Activated B cell treated with CpG ODN at 0.5 μM for 24 hours (primary cell): ENCODE measurements around the gene ADAM33. TPM values are rescaled to one million over a fixed set of nuclear protein-coding genes. Genes with fewer than 3 reads are reported as not detected.

Experiments
- ATAC-seq: fragments of 200-7000 bp; cut with Tn5 transposase; one replicate; pipeline ENCODE4 v1.10.0; 2021; ENCODE audit warnings: low read depth, mild to moderate bottlenecking, moderate library complexity
- CTCF ChIA-PET: fragments of 350-600 bp; sonication (Branson Sonifier 250); formaldehyde crosslinking; loops from one replicate; lab custom pipeline; 2021; ENCODE audit warnings: antibody characterized with exemption; lab: Charles Lee
- POLR2A ChIA-PET: fragments of 350-600 bp; sonication (Branson Sonifier 250); formaldehyde crosslinking; loops from one replicate; lab custom pipeline; 2021; ENCODE audit warnings: antibody characterized with exemption; lab: Charles Lee
- DNase-seq: peaks from one replicate; pipeline ENCODE4 v3.0.0; 2022
- H3K27ac Mint-ChIP-seq: one replicate; pipeline ENCODE4 v1.8.0; 2020; ENCODE audit warnings: mixed read lengths
- H3K27me3 Mint-ChIP-seq: one replicate; pipeline ENCODE4 v1.8.0; 2021; ENCODE audit warnings: mixed read lengths
- H3K36me3 Mint-ChIP-seq: one replicate; pipeline ENCODE4 v1.8.0; 2021; ENCODE audit warnings: low read depth, mixed read lengths
- H3K4me1 Mint-ChIP-seq: one replicate; pipeline ENCODE4 v1.8.0; 2021; ENCODE audit warnings: mixed read lengths
- H3K4me3 Mint-ChIP-seq: one replicate; pipeline ENCODE4 v1.8.0; 2020; ENCODE audit warnings: mild to moderate bottlenecking, mixed read lengths
- H3K9me3 Mint-ChIP-seq: one replicate; pipeline ENCODE4 v1.8.0; 2020; ENCODE audit warnings: mixed read lengths
- CTCF ChIP-seq: fragments of 200-600 bp; IDR thresholded peaks from one replicate; pipeline ENCODE4 v1.8.0; 2022; ENCODE audit warnings: antibody characterized with exemption, mild to moderate bottlenecking
- intact Hi-C: fragments of 100-400 bp; cut with micrococcal nuclease; formaldehyde crosslinking; loops from one replicate; pipeline ENCODE4 v1.15.1; 2024
- total RNA-seq: library from RNA; stranded (reverse); gene quantifications from 2 replicates; pipeline ENCODE4 v1.2.3, GENCODE V29; 2022

Gene ADAM33
- total RNA-seq, 1 donor from 2014 or later = not detected

GRCh38 chr20:3728876-3729275 lies 47.1 kb upstream of the ADAM33 start:
- Mint-ChIP-seq H3K27me3 (peaks cover 57% of the 10 kb centered on the region), H3K27ac (no peak overlapping the region), H3K4me1 (no peaks in the 10 kb centered on the region), H3K4me3 (no peak overlapping the region), H3K9me3 (no peaks in the 10 kb centered on the region), H3K36me3 (no peaks in the 10 kb centered on the region)
- TF ChIP-seq CTCF = no peak
- intact Hi-C loops = no loop called here
- POLR2A ChIA-PET = no interaction called here
- ATAC-seq = no peak
- CTCF ChIA-PET = interaction anchor here (1.6 kb wide), 1 partner anchor 18 kb away, joined by 4 read pairs; no protein-coding TSS in a partner anchor
- DNase-seq = no peak

- peaks cover 53% of the 10 kb centered on the region for H3K27me3 Mint-ChIP-seq
- DNase-seq = no peak
- H3K4me3 Mint-ChIP-seq = no peak overlapping the region
- ChIA-PET CTCF (interaction anchor here (1.6 kb wide), 1 partner anchor 18 kb away, joined by 4 read pairs; no protein-coding TSS in a partner anchor), POLR2A (no interaction called here)
- ATAC-seq = no peak
- no peak for TF ChIP-seq CTCF
- H3K27ac Mint-ChIP-seq = no peak overlapping the region
- H3K4me1 Mint-ChIP-seq = no peaks in the 10 kb centered on the region
- no peaks in the 10 kb centered on the region for H3K9me3 Mint-ChIP-seq
- intact Hi-C loops = no loop called here
- H3K36me3 Mint-ChIP-seq = no peaks in the 10 kb centered on the region
These were observed 46.5 kb upstream of the ADAM33 start for GRCh38 chr20:3728354-3728753.

GRCh38 chr20:3727401-3728021 lies 45.7 kb upstream of the ADAM33 start:
- peaks cover 46% of the 10 kb centered on the region for H3K27me3 Mint-ChIP-seq
- ChIA-PET POLR2A (no interaction called here), CTCF (no interaction called here)
- H3K4me3 Mint-ChIP-seq = no peak overlapping the region
- no peak for TF ChIP-seq CTCF
- H3K9me3 Mint-ChIP-seq = no peaks in the 10 kb centered on the region
- no peak overlapping the region for H3K27ac Mint-ChIP-seq
- ATAC-seq = no peak
- no peaks in the 10 kb centered on the region for H3K4me1 Mint-ChIP-seq
- no peaks in the 10 kb centered on the region for H3K36me3 Mint-ChIP-seq
- no peak for DNase-seq
- intact Hi-C loops = no loop called here

- ATAC-seq (no peak), DNase-seq (no peak)
- no peak overlapping the region for H3K27ac Mint-ChIP-seq
- no peak for TF ChIP-seq CTCF
- CTCF ChIA-PET = no interaction called here
- no peaks in the 10 kb centered on the region for H3K9me3 Mint-ChIP-seq
- no peak overlapping the region for H3K4me3 Mint-ChIP-seq
- POLR2A ChIA-PET = no interaction called here
- H3K36me3 Mint-ChIP-seq = no peaks in the 10 kb centered on the region
- no peaks in the 10 kb centered on the region for H3K4me1 Mint-ChIP-seq
- peaks cover 33% of the 10 kb centered on the region for H3K27me3 Mint-ChIP-seq
- intact Hi-C loops = no loop called here
These were observed 42.5 kb upstream of the ADAM33 start for GRCh38 chr20:3724356-3724755.

GRCh38 chr20:3723284-3723683 lies 41.5 kb upstream of the ADAM33 start:
- intact Hi-C loops = no loop called here
- DNase-seq (no peak), ATAC-seq (no peak)
- ChIA-PET POLR2A (no interaction called here), CTCF (no interaction called here)
- Mint-ChIP-seq H3K9me3 (no peaks in the 10 kb centered on the region), H3K36me3 (no peaks in the 10 kb centered on the region), H3K4me1 (no peaks in the 10 kb centered on the region), H3K27me3 (peaks cover 32% of the 10 kb centered on the region), H3K4me3 (no peak overlapping the region), H3K27ac (no peak overlapping the region)
- no peak for TF ChIP-seq CTCF
